ENCODE measurements around the gene RNF207. TPM values are rescaled to one million over a fixed set of nuclear protein-coding genes. Genes with fewer than 3 reads are reported as not detected.
A peak's percentile ranks its signal among the peaks of the same experiment; 100 is the strongest.

The RNF207 gene
- total RNA-seq, 1 experiment from 2014 or later, result 53.1 TPM

DNA sequence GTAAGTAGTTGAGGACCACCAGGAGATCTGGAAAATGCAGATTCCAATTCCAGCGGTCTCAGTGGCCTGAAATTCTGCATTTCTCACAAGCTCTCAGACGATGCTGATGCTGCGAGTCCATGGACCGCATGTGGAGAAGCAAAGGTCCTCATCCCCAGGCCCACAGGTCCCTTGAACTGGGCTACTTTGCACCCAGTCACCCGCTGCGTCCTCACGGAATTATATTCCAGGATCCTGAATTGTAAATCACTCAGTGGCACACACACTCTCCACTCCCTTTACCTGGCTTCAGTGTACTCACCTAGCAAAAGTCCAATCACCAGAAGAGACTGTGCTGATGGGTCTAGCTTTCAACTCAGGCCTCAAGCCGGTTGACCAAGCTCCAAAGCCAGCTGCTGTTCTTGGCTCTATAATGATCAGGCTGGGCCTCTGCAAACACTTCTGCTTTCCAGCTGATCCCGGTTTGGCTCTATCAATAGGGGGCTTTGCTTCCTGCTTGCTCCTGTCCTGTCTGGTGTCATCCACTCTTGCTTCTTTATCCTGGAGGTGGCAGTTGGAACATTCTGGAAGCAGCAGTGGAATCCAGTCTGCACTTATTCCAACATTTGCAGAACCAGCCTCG lies 5.6 kb upstream of the RNF207 start:
- Histone ChIP-seq H3K4me1 (replicated peaks; ENCODE audit: insufficient read depth) (peaks cover 24% of the 10 kb centered on the region), H3K9me2 (ENCODE audit: insufficient read depth) (no peaks in the 10 kb centered on the region), H3K4me2 (peak overlapping the region; percentile 96), H3K27me3 (ENCODE audit: insufficient read depth, low read depth) (no peaks in the 10 kb centered on the region), H3K27ac (peak overlapping the region; percentile 66), H3K79me2 (ENCODE audit: low read depth) (peaks cover 45% of the 10 kb centered on the region), H3K9me3 (ENCODE audit: insufficient read depth, low read depth) (no peaks in the 10 kb centered on the region), H2AFZ (peak overlapping the region; percentile 79), H3K4me3 (peak overlapping the region; percentile 90), H3F3A (ENCODE audit: insufficient read depth, low read depth) (peaks cover 11% of the 10 kb centered on the region), H4K20me1 (ENCODE audit: insufficient read depth) (peaks cover 22% of the 10 kb centered on the region; the same call in 1 of the 2 replicates), H3K36me3 (ENCODE audit: low read depth) (peaks cover 14% of the 10 kb centered on the region)
- TF ChIP-seq EZH2 (IDR thresholded peaks at IDR 0.05; ENCODE audit: low read depth), result no peak
- no peak for TF ChIP-seq CTCF (conservative IDR thresholded peaks at IDR 0.05)
- ChIA-PET POLR2A (ENCODE audit: unreplicated experiment) (no interaction called here), CTCF (interaction anchor here (0.6 to 0.7 kb wide), 2 partner anchors 44 to 157 kb away, joined by 3 to 6 read pairs; no protein-coding TSS in a partner anchor)
- intact Hi-C loops (cut with micrococcal nuclease; ENCODE audit: unreplicated experiment), result no loop called here
- DNase-seq, result no peak
- no TSS peak for BruUV-seq (replicated peaks)

GRCh38 chr1:6202256-6202655 lies 3.7 kb upstream of the RNF207 start:
- intact Hi-C loops (cut with micrococcal nuclease; ENCODE audit: unreplicated experiment), result no loop called here

DNA sequence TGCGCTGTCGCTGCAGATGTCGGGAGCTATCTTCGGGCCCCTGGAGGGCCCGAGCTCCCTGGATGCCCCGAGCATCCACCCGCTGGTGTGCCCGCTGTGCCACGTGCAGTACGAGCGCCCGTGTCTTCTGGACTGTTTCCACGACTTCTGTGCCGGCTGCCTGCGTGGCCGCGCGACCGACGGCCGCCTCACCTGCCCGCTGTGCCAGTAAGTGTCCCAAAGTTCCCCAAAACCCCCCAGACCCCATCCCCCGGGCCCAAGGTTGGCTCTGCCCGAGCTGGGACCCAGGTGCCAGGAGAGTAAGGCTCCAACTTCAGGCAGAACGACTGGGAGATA lies 569 bp downstream of the RNF207 start:
- no peaks in the 10 kb centered on the region for H3K27me3 ChIP-seq (ENCODE audit: insufficient read depth, low read depth)
- BruUV-seq (replicated peaks), result TSS peak; percentile 60
- H3K4me3 ChIP-seq, result peak overlapping the region; percentile 94
- CTCF ChIA-PET, result interaction anchor here (0.6 to 1.1 kb wide), 3 partner anchors 18 to 38 kb away, joined by 3 to 11 read pairs (median 4); no protein-coding TSS in a partner anchor
- DNase-seq, result no peak
- H3K9me3 ChIP-seq (ENCODE audit: insufficient read depth, low read depth), result no peaks in the 10 kb centered on the region
- peak overlapping the region; percentile 84 for H3K4me2 ChIP-seq
- H3K79me2 ChIP-seq (ENCODE audit: low read depth), result peaks cover 15% of the 10 kb centered on the region
- no peaks in the 10 kb centered on the region for H4K20me1 ChIP-seq (ENCODE audit: insufficient read depth)
- no peak overlapping the region for H2AFZ ChIP-seq
- H3K9me2 ChIP-seq (ENCODE audit: insufficient read depth), result no peaks in the 10 kb centered on the region
- no peak for TF ChIP-seq EZH2 (IDR thresholded peaks at IDR 0.05; ENCODE audit: low read depth)
- no peak for TF ChIP-seq CTCF (conservative IDR thresholded peaks at IDR 0.05)
- intact Hi-C loops (cut with micrococcal nuclease; ENCODE audit: unreplicated experiment), result loop anchor here (1.0 kb wide), 1 partner anchor 14 kb away; no protein-coding TSS in a partner anchor
- H3K27ac ChIP-seq, result peak overlapping the region; percentile 77
- POLR2A ChIA-PET (ENCODE audit: unreplicated experiment), result interaction anchor here (0.5 to 0.6 kb wide), 4 partner anchors 148 to 214 kb away, joined by 3 to 8 read pairs (median 4); no protein-coding TSS in a partner anchor
- 0 out of 2 replicates have a peak, but pooled peaks cover 6% of the 10 kb centered on the region for H3K4me1 ChIP-seq (replicated peaks; ENCODE audit: insufficient read depth)
- no peaks in the 10 kb centered on the region for H3K36me3 ChIP-seq (ENCODE audit: low read depth)
- no peaks in the 10 kb centered on the region for H3F3A ChIP-seq (ENCODE audit: insufficient read depth, low read depth)

More at GRCh38 chr1:6202256-6202655, 3.7 kb upstream of the RNF207 start:
- H3K9me2 ChIP-seq (ENCODE audit: insufficient read depth), result no peaks in the 10 kb centered on the region
- H3K27ac ChIP-seq, result no peak overlapping the region
- DNase-seq, result no peak
- no peak overlapping the region for H3K4me3 ChIP-seq
- peaks cover 7% of the 10 kb centered on the region; the same call in 1 of the 2 replicates for H3K36me3 ChIP-seq (ENCODE audit: low read depth)
- no peaks in the 10 kb centered on the region for H3K9me3 ChIP-seq (ENCODE audit: insufficient read depth, low read depth)
- TF ChIP-seq EZH2 (IDR thresholded peaks at IDR 0.05; ENCODE audit: low read depth) (no peak), CTCF (conservative IDR thresholded peaks at IDR 0.05) (no peak)
- no peak overlapping the region for H2AFZ ChIP-seq
- peaks cover 36% of the 10 kb centered on the region for H3K79me2 ChIP-seq (ENCODE audit: low read depth)
- peaks cover 9% of the 10 kb centered on the region; the same call in 1 of the 2 replicates for H4K20me1 ChIP-seq (ENCODE audit: insufficient read depth)
- BruUV-seq (replicated peaks), result no TSS peak
- POLR2A ChIA-PET (ENCODE audit: unreplicated experiment), result interaction anchor here (0.5 kb wide), 1 partner anchor 42 kb away, joined by 10 read pairs; the partner anchor contains the start of gene HES3
- H3F3A ChIP-seq (ENCODE audit: insufficient read depth, low read depth), result peaks cover 9% of the 10 kb centered on the region; the same call in 1 of the 2 replicates
- H3K27me3 ChIP-seq (ENCODE audit: insufficient read depth, low read depth), result no peaks in the 10 kb centered on the region
- H3K4me2 ChIP-seq, result no peak overlapping the region
- CTCF ChIA-PET, result no interaction called here
- H3K4me1 ChIP-seq (replicated peaks; ENCODE audit: insufficient read depth), result peaks cover 21% of the 10 kb centered on the region

Measured in PC-9 (cell line).